OCI-LY7 (cell line): ENCODE data around the gene RAB1A. TPM values are rescaled to one million over a fixed set of nuclear protein-coding genes. Genes with fewer than 3 reads are reported as not detected.

Experiments used
- BruUV-seq: library from RNA; stranded (reverse); fragments of 400-500 nt; replicated peaks from 2 replicates; lab custom pipeline; 2021; lab: Mats Ljungman, UMichigan
- CTCF ChIA-PET: fragments of 300-600 bp; sonication (Branson Sonifier 250); formaldehyde crosslinking; loops from one replicate; lab custom pipeline; 2022; ENCODE audit warnings: antibody characterized with exemption; ENCODE audit not compliant: unreplicated experiment; lab: Charles Lee
- POLR2A ChIA-PET: fragments of 300-600 bp; sonication (Branson Sonifier 250); formaldehyde crosslinking; loops from one replicate; lab custom pipeline; 2022; ENCODE audit warnings: antibody characterized with exemption; lab: Charles Lee
- DNase-seq: peaks from one replicate; pipeline ENCODE4 v3.0.0-alpha.2; 2015; ENCODE audit warnings: low spot score
- H2AFZ ChIP-seq: fragments of 200-600 bp; sonication (generic), shearing (Covaris generic); 2 replicates; pipeline ENCODE4 v1.6.1; 2014; ENCODE audit warnings: mild to moderate bottlenecking, antibody characterized with exemption, low read length, moderate library complexity
- H3K27ac ChIP-seq: fragments of 200-600 bp; sonication (generic); 2 replicates; pipeline ENCODE4 v1.5.1; 2014; ENCODE audit warnings: mixed run types, low read depth, mild to moderate bottlenecking, moderate library complexity, low read length, inconsistent platforms; ENCODE audit not compliant: poor library complexity, severe bottlenecking
- H3K36me3 ChIP-seq: fragments of 200-600 bp; sonication (generic); 2 replicates; pipeline ENCODE4 v1.6.1; 2014; ENCODE audit warnings: mild to moderate bottlenecking, antibody characterized with exemption, low read length, moderate library complexity, mixed read lengths; ENCODE audit not compliant: insufficient read depth
- H3K4me1 ChIP-seq: fragments of 200-600 bp; sonication (generic); 2 replicates; pipeline ENCODE4 v1.5.1; 2014; ENCODE audit warnings: mild to moderate bottlenecking, low read length; ENCODE audit not compliant: insufficient read depth, poor library complexity, severe bottlenecking
- H3K4me2 ChIP-seq: fragments of 200-600 bp; sonication (generic); 2 replicates; pipeline ENCODE4 v1.6.1; 2014; ENCODE audit warnings: mild to moderate bottlenecking, low read length
- H3K4me3 ChIP-seq: fragments of 200-600 bp; sonication (generic); 2 replicates; pipeline ENCODE4 v1.5.1; 2014; ENCODE audit warnings: mild to moderate bottlenecking, low read depth, low read length; ENCODE audit not compliant: poor library complexity, severe bottlenecking
- H3K79me2 ChIP-seq: fragments of 200-600 bp; sonication (generic); 2 replicates; pipeline ENCODE4 v1.6.1; 2016; ENCODE audit warnings: low read depth, mild to moderate bottlenecking, low read length, moderate library complexity, mixed read lengths; ENCODE audit not compliant: insufficient read depth
- H3K9me2 ChIP-seq: fragments of 200-600 bp; sonication (generic); 2 replicates; pipeline ENCODE4 v1.6.1; 2016; ENCODE audit warnings: mild to moderate bottlenecking, low read length, mixed read lengths; ENCODE audit not compliant: insufficient read depth
- H3K9me3 ChIP-seq: fragments of 200-600 bp; sonication (generic); 2 replicates; pipeline ENCODE4 v1.6.1; 2014; ENCODE audit warnings: mild to moderate bottlenecking, mixed run types, low read length, mixed read lengths
- H4K20me1 ChIP-seq: fragments of 200-600 bp; sonication (generic); 2 replicates; pipeline ENCODE4 v1.6.1; 2014; ENCODE audit warnings: mild to moderate bottlenecking, antibody characterized with exemption, low read length, moderate library complexity, mixed read lengths; ENCODE audit not compliant: insufficient read depth
- EZH2phosphoT487 ChIP-seq: fragments of 200-600 bp; sonication (generic); IDR thresholded peaks from 2 replicates; pipeline ENCODE4 v1.6.1; 2018; ENCODE audit warnings: low read depth, borderline replicate concordance, mild to moderate bottlenecking, mixed run types, antibody characterized with exemption, low read length, moderate library complexity, mixed read lengths
- intact Hi-C: fragments of 100-400 bp; cut with micrococcal nuclease; formaldehyde crosslinking; loops from one replicate; pipeline ENCODE4 v1.10.0; 2022; ENCODE audit not compliant: unreplicated experiment
- total RNA-seq, 2 experiments: library from RNA; depleted of rRNA in 1 of 2; stranded (reverse); fragments of >200 nt in 1 of 2; shearing (Covaris generic) in 1 of 2; gene quantifications; 2 replicates each; pipeline ENCODE4 v1.2.3, GENCODE V29; 2014 to 2022
- TF ChIP-seq, protein P1 (sequence below): fragments of 200-600 bp; sonication (generic); conservative IDR thresholded peaks from 2 replicates; pipeline ENCODE4 v1.5.1; 2014; ENCODE audit warnings: mild to moderate bottlenecking, antibody characterized with exemption, low read length, moderate library complexity, mixed read lengths

Gene RAB1A
- total RNA-seq, 2 experiments from 2014 or later: 39.7 to 75.4 TPM

DNA sequence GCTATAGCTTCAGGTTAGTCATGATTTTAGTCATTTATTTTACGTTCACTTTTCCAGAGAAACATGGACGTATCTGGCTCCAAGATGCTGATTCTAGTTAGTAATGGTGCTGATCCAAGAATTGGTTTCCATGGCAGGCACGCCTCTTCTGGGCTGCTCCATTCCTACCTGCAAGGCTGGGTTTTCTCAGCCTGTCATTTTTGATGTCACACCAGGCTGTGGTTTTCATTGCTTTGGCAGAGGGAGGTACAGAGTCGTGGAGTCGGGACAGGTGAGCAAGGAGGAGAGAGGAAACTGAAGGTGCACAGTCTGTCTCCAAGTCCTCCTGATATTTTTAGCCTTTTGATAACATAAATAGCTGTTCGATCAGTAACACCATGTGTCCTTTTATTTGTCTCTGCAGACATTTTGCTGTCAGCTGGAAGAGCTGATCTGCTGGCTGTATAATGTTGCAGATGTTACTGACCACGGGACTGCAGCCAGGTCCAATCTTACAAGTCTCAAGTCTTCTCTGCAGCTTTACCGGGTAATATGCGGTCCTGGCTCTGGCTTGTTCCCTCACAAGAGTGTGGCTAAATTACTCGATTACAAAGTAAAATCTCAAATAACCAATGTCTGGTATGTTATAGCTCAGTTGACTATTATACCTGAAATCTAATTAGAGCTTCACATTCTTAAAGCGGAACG is 55.9 kb downstream of the RAB1A start:
- Histone ChIP-seq H2AFZ (no peak overlapping the region), H3K79me2 (no peaks in the 10 kb centered on the region), H3K4me1 (peaks cover 88% of the 10 kb centered on the region), H3K4me3 (no peak overlapping the region), H4K20me1 (no peaks in the 10 kb centered on the region), H3K36me3 (peaks cover 55% of the 10 kb centered on the region), H3K9me2 (no peaks in the 10 kb centered on the region), H3K4me2 (no peak overlapping the region), H3K27ac (no peak overlapping the region), H3K9me3 (no peaks in the 10 kb centered on the region)
- POLR2A ChIA-PET: interaction anchor here (0.7 to 1.1 kb wide), 5 partner anchors 9 to 155 kb away, joined by 3 to 4 read pairs (median 4); no protein-coding TSS in a partner anchor
- TF ChIP-seq, protein P1, sequence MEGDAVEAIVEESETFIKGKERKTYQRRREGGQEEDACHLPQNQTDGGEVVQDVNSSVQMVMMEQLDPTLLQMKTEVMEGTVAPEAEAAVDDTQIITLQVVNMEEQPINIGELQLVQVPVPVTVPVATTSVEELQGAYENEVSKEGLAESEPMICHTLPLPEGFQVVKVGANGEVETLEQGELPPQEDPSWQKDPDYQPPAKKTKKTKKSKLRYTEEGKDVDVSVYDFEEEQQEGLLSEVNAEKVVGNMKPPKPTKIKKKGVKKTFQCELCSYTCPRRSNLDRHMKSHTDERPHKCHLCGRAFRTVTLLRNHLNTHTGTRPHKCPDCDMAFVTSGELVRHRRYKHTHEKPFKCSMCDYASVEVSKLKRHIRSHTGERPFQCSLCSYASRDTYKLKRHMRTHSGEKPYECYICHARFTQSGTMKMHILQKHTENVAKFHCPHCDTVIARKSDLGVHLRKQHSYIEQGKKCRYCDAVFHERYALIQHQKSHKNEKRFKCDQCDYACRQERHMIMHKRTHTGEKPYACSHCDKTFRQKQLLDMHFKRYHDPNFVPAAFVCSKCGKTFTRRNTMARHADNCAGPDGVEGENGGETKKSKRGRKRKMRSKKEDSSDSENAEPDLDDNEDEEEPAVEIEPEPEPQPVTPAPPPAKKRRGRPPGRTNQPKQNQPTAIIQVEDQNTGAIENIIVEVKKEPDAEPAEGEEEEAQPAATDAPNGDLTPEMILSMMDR: no peak
- TF ChIP-seq EZH2phosphoT487: no peak
- BruUV-seq: no TSS peak
- CTCF ChIA-PET: no interaction called here
- intact Hi-C loops: loop anchor here (5.0 kb wide), 1 partner anchor 153 kb away; the partner anchor contains the start of gene ACTR2
- no peak for DNase-seq

- H2AFZ ChIP-seq: no peak overlapping the region
- H3K4me3 ChIP-seq: no peak overlapping the region
- peak overlapping the region; percentile 64 for H3K4me2 ChIP-seq
- peaks cover 88% of the 10 kb centered on the region for H3K4me1 ChIP-seq
- H3K9me3 ChIP-seq: no peaks in the 10 kb centered on the region
- ChIA-PET CTCF (interaction anchor here (2.8 kb wide), 1 partner anchor 96 kb away, joined by 18 read pairs; no protein-coding TSS in a partner anchor), POLR2A (interaction anchor here (0.6 to 3.4 kb wide), 5 partner anchors 13 to 56 kb away, joined by 3 to 12 read pairs (median 3); no protein-coding TSS in a partner anchor)
- TF ChIP-seq EZH2phosphoT487: no peak
- TF ChIP-seq, protein P1: no peak
- intact Hi-C loops: loop anchor here (5.0 kb wide), 1 partner anchor 155 kb away; the partner anchor contains the start of gene ACTR2
- H3K27ac ChIP-seq: peak overlapping the region; percentile 83
- peaks cover 46% of the 10 kb centered on the region for H3K36me3 ChIP-seq
- H3K79me2 ChIP-seq: no peaks in the 10 kb centered on the region
- no peaks in the 10 kb centered on the region for H3K9me2 ChIP-seq
- BruUV-seq: no TSS peak
- no peaks in the 10 kb centered on the region for H4K20me1 ChIP-seq
- DNase-seq: peak; percentile 50
Observed at GRCh38 chr2:65072181-65072970, 57.5 kb downstream of the RAB1A start.
